SU-DHL-6 (cell line): Measurements from ENCODE around the gene RPS17.
"Not testable (repeated sequence)": the region's sequence is repeated elsewhere in the genome, so short reads cannot be mapped to it uniquely, and the experiment has no call there.

ENCODE experiments used
- CTCF ChIP-seq: fragments of 200-600 bp; sonication (generic); IDR thresholded peaks from one replicate; pipeline ENCODE4 v1.5.1; 2017; ENCODE audit warnings: antibody characterized with exemption, mild to moderate bottlenecking, low read length, moderate library complexity; ENCODE audit not compliant: insufficient read depth, poor library complexity, severe bottlenecking
- EZH2phosphoT487 ChIP-seq: fragments of 200-600 bp; sonication (generic), shearing (Covaris generic); conservative IDR thresholded peaks from 2 replicates; pipeline ENCODE4 v1.6.1; 2018; ENCODE audit warnings: mild to moderate bottlenecking, antibody characterized with exemption, low read length, moderate library complexity, mixed read lengths

- TF ChIP-seq CTCF, EZH2phosphoT487: not testable (repeated sequence)
These were observed 32.6 kb downstream of the RPS17 start for GRCh38 chr15:82507693-82508092.
